Measurements from ENCODE around the gene CENPS. TPM values are rescaled to one million over a fixed set of nuclear protein-coding genes. Genes with fewer than 3 reads are reported as not detected.

The CENPS gene
- total and polyA plus RNA-seq, 2 donors from 2014 or later: 21.9 to 45.1 TPM

DNA sequence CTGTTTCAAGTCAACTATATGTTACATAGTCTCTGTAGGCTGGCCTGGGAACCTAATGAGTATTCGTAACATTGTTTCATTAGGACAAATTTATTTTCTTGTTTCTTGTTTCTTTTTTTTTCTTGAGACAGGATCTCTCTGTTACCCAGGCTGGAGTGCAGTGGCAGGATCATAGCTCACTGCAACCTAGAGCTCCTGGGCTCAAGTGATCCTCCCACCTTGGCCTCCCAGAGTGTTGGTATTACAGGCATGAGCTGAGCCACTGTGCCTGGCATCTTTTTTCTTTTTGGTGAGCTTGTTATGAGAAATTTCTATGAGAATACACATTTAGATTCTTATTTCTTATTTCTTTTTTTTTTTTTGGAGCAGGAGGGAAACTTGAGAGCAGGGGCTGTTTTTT is 6.8 kb downstream of the CENPS start:
- Histone ChIP-seq H3K27me3 (ENCODE audit: control insufficient read depth, insufficient read depth, low read length) (no peaks in the 10 kb centered on the region), H3K9me3 (ENCODE audit: control insufficient read depth in 2 of 3, insufficient read depth in 1 of 3, low read length in 3 of 3) (no peaks in the 10 kb centered on the region), H3K9ac (ENCODE audit: low read length in 3 of 3) (no peak overlapping the region), H3K4me1 (ENCODE audit: control insufficient read depth in 2 of 3, insufficient read depth in 2 of 3, low read depth in 1 of 3, low read length in 3 of 3) (peaks cover 0 to 15% (median 3%) of the 10 kb centered on the region in 3 donors), H3K36me3 (ENCODE audit: control insufficient read depth in 2 of 3, insufficient read depth in 3 of 3, low read length in 3 of 3) (peaks cover 0 to 8% (median 0%) of the 10 kb centered on the region in 3 donors), H3K27ac (ENCODE audit: low read depth in 2 of 2, low read length in 2 of 2) (no peak overlapping the region), H3K4me3 (ENCODE audit: low read length in 3 of 3) (no peak overlapping the region)
- TF ChIP-seq, protein P1, sequence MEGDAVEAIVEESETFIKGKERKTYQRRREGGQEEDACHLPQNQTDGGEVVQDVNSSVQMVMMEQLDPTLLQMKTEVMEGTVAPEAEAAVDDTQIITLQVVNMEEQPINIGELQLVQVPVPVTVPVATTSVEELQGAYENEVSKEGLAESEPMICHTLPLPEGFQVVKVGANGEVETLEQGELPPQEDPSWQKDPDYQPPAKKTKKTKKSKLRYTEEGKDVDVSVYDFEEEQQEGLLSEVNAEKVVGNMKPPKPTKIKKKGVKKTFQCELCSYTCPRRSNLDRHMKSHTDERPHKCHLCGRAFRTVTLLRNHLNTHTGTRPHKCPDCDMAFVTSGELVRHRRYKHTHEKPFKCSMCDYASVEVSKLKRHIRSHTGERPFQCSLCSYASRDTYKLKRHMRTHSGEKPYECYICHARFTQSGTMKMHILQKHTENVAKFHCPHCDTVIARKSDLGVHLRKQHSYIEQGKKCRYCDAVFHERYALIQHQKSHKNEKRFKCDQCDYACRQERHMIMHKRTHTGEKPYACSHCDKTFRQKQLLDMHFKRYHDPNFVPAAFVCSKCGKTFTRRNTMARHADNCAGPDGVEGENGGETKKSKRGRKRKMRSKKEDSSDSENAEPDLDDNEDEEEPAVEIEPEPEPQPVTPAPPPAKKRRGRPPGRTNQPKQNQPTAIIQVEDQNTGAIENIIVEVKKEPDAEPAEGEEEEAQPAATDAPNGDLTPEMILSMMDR (IDR thresholded peaks at IDR 0.05; ENCODE audit: borderline replicate concordance, extremely low read depth, insufficient read depth): no peak
- DNase-seq (no peak), FAIRE-seq (no peak)
- intact Hi-C loops (cut with DNase I): no loop called here

DNA sequence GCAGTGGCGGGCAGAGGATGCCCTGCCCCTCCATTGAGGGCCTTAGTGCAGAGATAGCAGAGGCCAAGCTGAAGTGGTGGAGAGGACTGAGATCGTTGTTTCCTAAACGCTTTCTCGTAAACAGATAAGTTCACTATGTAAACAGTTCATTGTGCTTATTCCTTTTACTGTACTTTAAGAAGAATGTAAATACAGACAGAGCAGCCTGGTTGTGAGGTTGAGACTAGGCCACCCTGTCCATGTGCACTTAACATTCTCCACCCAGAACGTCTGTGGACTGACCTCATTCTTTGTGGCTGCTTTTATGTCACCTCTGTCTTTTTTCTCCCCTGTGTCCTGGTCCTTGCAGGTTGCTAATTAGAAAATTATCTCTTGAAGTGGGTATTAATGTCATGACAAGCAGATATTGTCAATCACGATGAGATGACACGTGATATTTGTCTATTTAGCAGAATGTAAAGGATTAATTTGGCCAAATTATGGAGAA is 8.5 kb downstream of the CENPS start:
- H3K4me1 ChIP-seq (ENCODE audit: control insufficient read depth in 2 of 3, insufficient read depth in 2 of 3, low read depth in 1 of 3, low read length in 3 of 3): peaks cover 0 to 5% (median 0%) of the 10 kb centered on the region in 3 donors
- no peak overlapping the region for H3K9ac ChIP-seq (ENCODE audit: low read length in 3 of 3)
- FAIRE-seq: no peak
- peaks cover 0 to 8% (median 0%) of the 10 kb centered on the region in 3 donors for H3K36me3 ChIP-seq (ENCODE audit: control insufficient read depth in 2 of 3, insufficient read depth in 3 of 3, low read length in 3 of 3)
- H3K27me3 ChIP-seq (ENCODE audit: control insufficient read depth, insufficient read depth, low read length): no peaks in the 10 kb centered on the region
- no peak overlapping the region for H3K4me3 ChIP-seq (ENCODE audit: low read length in 3 of 3)
- TF ChIP-seq, protein P1 (IDR thresholded peaks at IDR 0.05; ENCODE audit: borderline replicate concordance, extremely low read depth, insufficient read depth): no peak
- intact Hi-C loops (cut with DNase I): no loop called here
- no peaks in the 10 kb centered on the region for H3K9me3 ChIP-seq (ENCODE audit: control insufficient read depth in 2 of 3, insufficient read depth in 1 of 3, low read length in 3 of 3)
- no peak overlapping the region for H3K27ac ChIP-seq (ENCODE audit: low read depth in 2 of 2, low read length in 2 of 2)
- no peak for DNase-seq

DNA sequence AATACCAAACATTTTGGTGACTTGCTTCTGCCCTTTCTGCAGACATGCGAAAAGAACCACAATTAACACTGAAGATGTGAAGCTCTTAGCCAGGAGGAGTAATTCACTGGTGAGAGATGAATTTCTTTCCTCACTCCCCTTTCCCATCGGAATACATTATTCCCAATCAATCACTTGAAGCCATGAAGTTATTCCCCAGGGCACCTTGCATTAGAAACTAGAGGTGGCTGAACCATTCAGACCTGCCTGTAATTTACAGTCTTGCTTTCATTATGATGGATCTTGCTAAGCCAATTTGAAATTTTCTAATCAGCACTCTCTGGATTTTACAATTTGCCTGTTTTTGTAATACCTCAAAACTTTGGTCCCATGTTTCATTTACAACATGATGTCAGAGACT is 10.1 kb downstream of the CENPS start:
- intact Hi-C loops (cut with DNase I): no loop called here
- no peak for DNase-seq
- Histone ChIP-seq H3K4me1 (ENCODE audit: control insufficient read depth in 2 of 3, insufficient read depth in 2 of 3, low read depth in 1 of 3, low read length in 3 of 3) (no peaks in the 10 kb centered on the region), H3K36me3 (ENCODE audit: control insufficient read depth in 2 of 3, insufficient read depth in 3 of 3, low read length in 3 of 3) (peaks cover 0 to 14% (median 0%) of the 10 kb centered on the region in 3 donors), H3K9ac (ENCODE audit: low read length in 3 of 3) (no peak overlapping the region), H3K9me3 (ENCODE audit: control insufficient read depth in 2 of 3, insufficient read depth in 1 of 3, low read length in 3 of 3) (no peaks in the 10 kb centered on the region), H3K4me3 (ENCODE audit: low read length in 3 of 3) (no peak overlapping the region), H3K27ac (ENCODE audit: low read depth in 2 of 2, low read length in 2 of 2) (no peak overlapping the region), H3K27me3 (ENCODE audit: control insufficient read depth, insufficient read depth, low read length) (no peaks in the 10 kb centered on the region)
- TF ChIP-seq, protein P1 (IDR thresholded peaks at IDR 0.05; ENCODE audit: borderline replicate concordance, extremely low read depth, insufficient read depth): no peak
- FAIRE-seq: no peak

DNA sequence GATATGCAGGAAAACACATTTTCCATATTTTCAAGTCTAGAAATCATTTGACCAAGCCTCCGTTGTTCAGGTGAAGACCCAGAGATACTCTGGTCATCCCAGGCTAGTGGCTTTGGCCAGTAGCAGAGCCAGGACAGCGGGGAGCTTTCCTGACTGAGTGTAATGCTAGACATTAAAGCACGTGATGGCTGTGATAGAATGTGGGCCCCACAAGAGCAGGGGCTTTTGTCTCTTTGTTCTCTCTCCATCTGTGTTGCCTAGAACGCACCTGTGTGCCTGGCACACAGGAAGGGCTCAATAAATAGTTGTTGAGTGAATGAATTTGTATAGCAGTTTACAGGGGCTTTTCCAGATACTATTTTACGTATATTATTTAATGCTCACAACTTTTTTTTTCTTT is 10.6 kb downstream of the CENPS start:
- no peak for FAIRE-seq
- DNase-seq: no peak
- no peaks in the 10 kb centered on the region for H3K9me3 ChIP-seq (ENCODE audit: control insufficient read depth in 2 of 3, insufficient read depth in 1 of 3, low read length in 3 of 3)
- H3K4me1 ChIP-seq (ENCODE audit: control insufficient read depth in 2 of 3, insufficient read depth in 2 of 3, low read depth in 1 of 3, low read length in 3 of 3): no peaks in the 10 kb centered on the region
- no peak overlapping the region for H3K4me3 ChIP-seq (ENCODE audit: low read length in 3 of 3)
- H3K27me3 ChIP-seq (ENCODE audit: control insufficient read depth, insufficient read depth, low read length): no peaks in the 10 kb centered on the region
- no peak overlapping the region for H3K9ac ChIP-seq (ENCODE audit: low read length in 3 of 3)
- TF ChIP-seq, protein P1 (IDR thresholded peaks at IDR 0.05; ENCODE audit: borderline replicate concordance, extremely low read depth, insufficient read depth): no peak
- intact Hi-C loops (cut with DNase I): no loop called here
- peaks cover 0 to 14% (median 0%) of the 10 kb centered on the region in 3 donors for H3K36me3 ChIP-seq (ENCODE audit: control insufficient read depth in 2 of 3, insufficient read depth in 3 of 3, low read length in 3 of 3)
- no peak overlapping the region for H3K27ac ChIP-seq (ENCODE audit: low read depth in 2 of 2, low read length in 2 of 2)

All from kidney (tissue), 14 donors.